WERI-Rb-1 (cell line): Measurements from ENCODE around the gene SEZ6L.
A peak's percentile ranks its signal among the peaks of the same experiment; 100 is the strongest.

Experiments used
- DNase-seq: peaks from one replicate; pipeline ENCODE4 v3.0.0-alpha.2; 2020
- H3K27ac ChIP-seq: fragments of 250-450 bp; sonication (Bioruptor Pico); 2 replicates; pipeline ENCODE4 v1.5.1; 2020; ENCODE audit warnings: mild to moderate bottlenecking, moderate library complexity
- H3K27me3 ChIP-seq: fragments of 250-450 bp; sonication (Bioruptor Pico); 2 replicates; pipeline ENCODE4 v1.5.1; 2021; ENCODE audit warnings: mild to moderate bottlenecking, low read depth, moderate library complexity; ENCODE audit not compliant: insufficient read depth, severe bottlenecking
- H3K36me3 ChIP-seq: fragments of 250-450 bp; sonication (Bioruptor Pico); 2 replicates; pipeline ENCODE4 v1.5.1; 2020; ENCODE audit warnings: mild to moderate bottlenecking, moderate library complexity
- H3K4me3 ChIP-seq: 2 replicates; pipeline ENCODE4 v1.5.1; 2011; ENCODE audit warnings: low read depth, mild to moderate bottlenecking, control low read depth, low read length
- H3K9me3 ChIP-seq: fragments of 250-450 bp; sonication (Bioruptor Pico); 2 replicates; pipeline ENCODE4 v1.5.1; 2021; ENCODE audit warnings: mild to moderate bottlenecking, moderate library complexity; ENCODE audit not compliant: severe bottlenecking
- CTCF ChIP-seq: IDR thresholded peaks from 2 replicates; pipeline ENCODE4 v1.5.1; 2011; ENCODE audit warnings: low read depth, mild to moderate bottlenecking, control low read depth, inconsistent platforms, low read length

SEZ6L gene

GRCh38 chr22:26131589-26132154 lies 37.6 kb upstream of the SEZ6L start:
- no peak overlapping the region for H3K4me3 ChIP-seq
- no peak for TF ChIP-seq CTCF

GRCh38 chr22:26134654-26135330 lies 34.5 kb upstream of the SEZ6L start:
- Histone ChIP-seq H3K4me3 (no peak overlapping the region), H3K9me3 (no peaks in the 10 kb centered on the region), H3K27me3 (no peaks in the 10 kb centered on the region), H3K36me3 (no peaks in the 10 kb centered on the region), H3K27ac (no peak overlapping the region)
- peak; percentile 35 for DNase-seq
- TF ChIP-seq CTCF, result peak; percentile 43

More at GRCh38 chr22:26131589-26132154, 37.6 kb upstream of the SEZ6L start:
- Histone ChIP-seq H3K9me3 (no peaks in the 10 kb centered on the region), H3K36me3 (no peaks in the 10 kb centered on the region), H3K27ac (no peak overlapping the region), H3K27me3 (no peaks in the 10 kb centered on the region)
- DNase-seq, result no peak

GRCh38 chr22:26135806-26136205 lies 33.5 kb upstream of the SEZ6L start:
- H3K4me3 ChIP-seq, result no peak overlapping the region
- H3K27ac ChIP-seq, result no peak overlapping the region
- no peak for DNase-seq
- H3K9me3 ChIP-seq, result no peaks in the 10 kb centered on the region
- TF ChIP-seq CTCF, result no peak
- H3K27me3 ChIP-seq, result peaks cover 1% of the 10 kb centered on the region
- no peaks in the 10 kb centered on the region for H3K36me3 ChIP-seq

- no peaks in the 10 kb centered on the region for H3K9me3 ChIP-seq
- no peaks in the 10 kb centered on the region for H3K36me3 ChIP-seq
- no peak overlapping the region for H3K4me3 ChIP-seq
- H3K27ac ChIP-seq, result no peak overlapping the region
- H3K27me3 ChIP-seq, result peaks cover 3% of the 10 kb centered on the region
- no peak for TF ChIP-seq CTCF
- DNase-seq, result no peak
Measured at GRCh38 chr22:26139310-26139709, 30.0 kb upstream of the SEZ6L start.

GRCh38 chr22:26141831-26142230 lies 27.4 kb upstream of the SEZ6L start:
- DNase-seq, result no peak
- Histone ChIP-seq H3K27me3 (peaks cover 3% of the 10 kb centered on the region), H3K4me3 (no peak overlapping the region), H3K9me3 (no peaks in the 10 kb centered on the region), H3K36me3 (no peaks in the 10 kb centered on the region), H3K27ac (no peak overlapping the region)
- TF ChIP-seq CTCF, result no peak

- no peak overlapping the region for H3K27ac ChIP-seq
- no peak overlapping the region for H3K4me3 ChIP-seq
- TF ChIP-seq CTCF, result no peak
- H3K27me3 ChIP-seq, result peaks cover 3% of the 10 kb centered on the region
- no peaks in the 10 kb centered on the region for H3K36me3 ChIP-seq
- DNase-seq, result peak; percentile 35
- H3K9me3 ChIP-seq, result no peaks in the 10 kb centered on the region
Measured at GRCh38 chr22:26143806-26144325, 25.4 kb upstream of the SEZ6L start.
